ENCODE data around the gene DHX35.

Gene DHX35

GRCh38 chr20:39069976-39070375, 107.8 kb downstream of the DHX35 start:
- no peak for DNase-seq

- no peak for DNase-seq
Observed at GRCh38 chr20:39070484-39071231, 108.5 kb downstream of the DHX35 start.

GRCh38 chr20:39072132-39072531, 110.0 kb downstream of the DHX35 start:
- DNase-seq: no peak

GRCh38 chr20:39072653-39073052, 110.5 kb downstream of the DHX35 start:
- DNase-seq: no peak

- DNase-seq: no peak
Observed at GRCh38 chr20:39075731-39076130, 113.6 kb downstream of the DHX35 start.

GRCh38 chr20:39076958-39077357, 114.8 kb downstream of the DHX35 start:
- no peak for DNase-seq

GRCh38 chr20:39080326-39080725, 118.2 kb downstream of the DHX35 start:
- DNase-seq: no peak

- peak; percentile 36 for DNase-seq
Observed at GRCh38 chr20:39081255-39081654, 119.1 kb downstream of the DHX35 start.

- no peak for DNase-seq
Observed at GRCh38 chr20:39082622-39083398, 120.7 kb downstream of the DHX35 start.

- DNase-seq: no peak
Observed at GRCh38 chr20:39083761-39084160, 121.6 kb downstream of the DHX35 start.

GRCh38 chr20:39089029-39089428, 126.9 kb downstream of the DHX35 start:
- DNase-seq: no peak

Data from NCI-H526 treated with DMSO at 0.1 percent for 48 hours (cell line).